ENCODE measurements around the gene PCDHA8. TPM values are rescaled to one million over a fixed set of nuclear protein-coding genes. Genes with fewer than 3 reads are reported as not detected.
"Not testable (repeated sequence)": the region's sequence is repeated elsewhere in the genome, so short reads cannot be mapped to it uniquely, and the experiment has no call there.

PCDHA8 gene
- total and polyA plus RNA-seq, 9 donors, result 0.02 to 0.72 (median 0.37) TPM; not detected in 1

- peaks cover 0 to 20% of the 10 kb centered on the region in 2 donors for H3K9me3 ChIP-seq
- no peak for TF ChIP-seq POLR2A (IDR thresholded peaks at IDR 0.05)
- TF ChIP-seq, protein P1, sequence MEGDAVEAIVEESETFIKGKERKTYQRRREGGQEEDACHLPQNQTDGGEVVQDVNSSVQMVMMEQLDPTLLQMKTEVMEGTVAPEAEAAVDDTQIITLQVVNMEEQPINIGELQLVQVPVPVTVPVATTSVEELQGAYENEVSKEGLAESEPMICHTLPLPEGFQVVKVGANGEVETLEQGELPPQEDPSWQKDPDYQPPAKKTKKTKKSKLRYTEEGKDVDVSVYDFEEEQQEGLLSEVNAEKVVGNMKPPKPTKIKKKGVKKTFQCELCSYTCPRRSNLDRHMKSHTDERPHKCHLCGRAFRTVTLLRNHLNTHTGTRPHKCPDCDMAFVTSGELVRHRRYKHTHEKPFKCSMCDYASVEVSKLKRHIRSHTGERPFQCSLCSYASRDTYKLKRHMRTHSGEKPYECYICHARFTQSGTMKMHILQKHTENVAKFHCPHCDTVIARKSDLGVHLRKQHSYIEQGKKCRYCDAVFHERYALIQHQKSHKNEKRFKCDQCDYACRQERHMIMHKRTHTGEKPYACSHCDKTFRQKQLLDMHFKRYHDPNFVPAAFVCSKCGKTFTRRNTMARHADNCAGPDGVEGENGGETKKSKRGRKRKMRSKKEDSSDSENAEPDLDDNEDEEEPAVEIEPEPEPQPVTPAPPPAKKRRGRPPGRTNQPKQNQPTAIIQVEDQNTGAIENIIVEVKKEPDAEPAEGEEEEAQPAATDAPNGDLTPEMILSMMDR (IDR thresholded peaks at IDR 0.05), result no peak
- no peak for TF ChIP-seq EP300 (IDR thresholded peaks at IDR 0.05)
- no peak for DNase-seq
- H3K27ac ChIP-seq, result no peak within 1 kb of the TSS
- H3K4me3 ChIP-seq, result no peak within 1 kb of the TSS
- no peaks in the 10 kb centered on the region for H3K36me3 ChIP-seq
- intact Hi-C loops (cut with DNase I), result no loop called here
- WGBS, 3 donors, result 11 to 27% (median 16%) methylated on average over 45 to 47 of the region's 47 CpGs
- no peaks in the 10 kb centered on the region for H3K27me3 ChIP-seq
- H3K4me1 ChIP-seq (ENCODE audit: insufficient read depth), result no peaks in the 10 kb centered on the region
Measured at GRCh38 chr5:140875085-140876065, 34.4 kb downstream of the PCDHA8 start, which contains the start of gene PCDHA12. Gene PCDHA12 (plus strand): TSS chr5:140875308. CDS start chr5:140875473, 165 bp downstream.

DNA sequence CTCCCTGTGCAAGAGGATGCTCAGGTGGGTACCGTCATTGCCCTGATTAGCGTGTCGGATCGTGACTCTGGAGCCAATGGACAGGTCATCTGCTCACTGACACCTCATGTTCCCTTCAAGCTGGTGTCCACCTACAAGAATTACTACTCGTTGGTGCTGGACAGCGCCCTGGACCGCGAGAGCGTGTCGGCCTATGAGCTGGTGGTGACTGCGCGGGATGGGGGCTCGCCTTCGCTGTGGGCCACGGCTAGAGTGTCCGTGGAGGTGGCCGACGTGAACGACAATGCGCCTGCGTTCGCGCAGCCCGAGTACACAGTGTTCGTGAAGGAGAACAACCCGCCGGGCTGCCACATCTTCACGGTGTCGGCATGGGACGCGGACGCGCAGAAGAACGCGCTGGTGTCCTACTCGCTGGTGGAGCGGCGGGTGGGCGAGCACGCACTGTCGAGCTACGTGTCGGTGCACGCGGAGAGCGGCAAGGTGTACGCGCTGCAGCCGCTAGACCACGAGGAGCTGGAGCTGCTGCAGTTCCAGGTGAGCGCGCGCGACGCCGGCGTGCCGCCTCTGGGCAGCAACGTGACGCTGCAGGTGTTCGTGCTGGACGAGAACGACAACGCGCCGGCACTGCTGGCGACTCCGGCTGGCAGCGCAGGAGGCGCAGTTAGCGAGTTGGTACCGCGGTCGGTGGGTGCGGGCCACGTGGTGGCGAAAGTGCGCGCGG, 35.7 kb downstream of the PCDHA8 start:
- H3K36me3 ChIP-seq; H3K4me1 ChIP-seq (ENCODE audit: insufficient read depth); H3K4me3 ChIP-seq; H3K27ac ChIP-seq; DNase-seq; intact Hi-C loops (cut with DNase I); H3K27me3 ChIP-seq: not testable (repeated sequence)
- H3K9me3 ChIP-seq, result peaks cover 0 to 11% of the 10 kb centered on the region in 2 donors
- WGBS, 3 donors, result 29 to 45% (median 39%) methylated on average over 80 of the region's 80 CpGs

- no peak overlapping the region for H3K27ac ChIP-seq
- DNase-seq, result no peak
- H3K27me3 ChIP-seq, result no peaks in the 10 kb centered on the region
- no peaks in the 10 kb centered on the region for H3K4me1 ChIP-seq (ENCODE audit: insufficient read depth)
- peaks cover 0 to 12% of the 10 kb centered on the region in 2 donors for H3K9me3 ChIP-seq
- intact Hi-C loops (cut with DNase I), result no loop called here
- no peak overlapping the region for H3K4me3 ChIP-seq
- 37 to 53% (median 43%) methylated on average over 33 to 37 of the region's 37 CpGs for WGBS, 3 donors
- H3K36me3 ChIP-seq, result no peaks in the 10 kb centered on the region
- TF ChIP-seq POLR2A (IDR thresholded peaks at IDR 0.05), result no peak
- TF ChIP-seq, protein P1 (IDR thresholded peaks at IDR 0.05), result no peak
- no peak for TF ChIP-seq EP300 (IDR thresholded peaks at IDR 0.05)
Measured at GRCh38 chr5:140877262-140877581, 36.2 kb downstream of the PCDHA8 start.

DNA sequence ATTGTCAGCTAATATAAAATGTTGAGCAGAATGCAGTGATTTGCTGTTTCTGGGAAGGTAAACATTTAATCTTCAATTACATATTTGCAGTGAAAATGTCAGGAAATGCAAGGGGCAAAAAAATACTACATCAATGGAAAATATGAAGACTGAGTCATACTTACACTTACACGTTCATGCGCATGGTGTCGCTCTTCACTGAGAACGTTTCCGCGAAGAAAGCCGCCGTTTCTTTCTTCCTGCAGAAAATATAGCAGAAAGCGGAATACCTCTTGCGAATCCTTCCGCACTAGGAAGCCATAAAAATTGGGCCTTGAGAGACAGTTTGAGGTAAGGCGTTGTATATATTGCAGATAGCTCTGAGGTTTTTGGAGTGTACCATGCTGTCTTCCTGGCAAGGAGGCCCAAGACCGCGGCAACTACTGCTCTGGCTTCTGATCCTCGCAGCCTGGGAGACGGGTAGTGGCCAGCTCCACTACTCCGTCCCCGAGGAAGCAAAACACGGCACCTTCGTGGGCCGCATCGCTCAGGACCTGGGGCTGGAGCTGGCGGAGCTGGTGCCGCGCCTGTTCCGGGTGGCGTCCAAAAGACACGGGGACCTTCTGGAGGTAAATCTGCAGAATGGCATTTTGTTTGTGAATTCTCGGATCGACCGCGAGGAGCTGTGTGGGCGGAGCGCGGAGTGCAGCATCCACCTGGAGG, 41.1 kb downstream of the PCDHA8 start, which contains the start of gene PCDHA13:
TSS of gene PCDHA13 (plus strand) at position 236 of the 702 bp plus-strand sequence. CDS start at position 381, 145 bp downstream.
- Histone ChIP-seq H3K4me1 (ENCODE audit: insufficient read depth) (no peaks in the 10 kb centered on the region), H3K27me3 (no peaks in the 10 kb centered on the region), H3K27ac (no peak within 1 kb of the TSS), H3K9me3 (peaks cover 0 to 21% of the 10 kb centered on the region in 2 donors), H3K36me3 (no peaks in the 10 kb centered on the region), H3K4me3 (no peak within 1 kb of the TSS)
- intact Hi-C loops (cut with DNase I), result no loop called here
- 8 to 14% (median 8%) methylated on average over 24 to 35 of the region's 35 CpGs for WGBS, 3 donors
- DNase-seq, result no peak
- TF ChIP-seq EP300 (IDR thresholded peaks at IDR 0.05) (no peak), POLR2A (IDR thresholded peaks at IDR 0.05) (no peak)
- TF ChIP-seq, protein P1 (IDR thresholded peaks at IDR 0.05), result no peak

Data from ovary (tissue), 9 donors.